K562 (cell line): ENCODE results near the gene HHIPL1. TPM values are rescaled to one million over a fixed set of nuclear protein-coding genes. Genes with fewer than 3 reads are reported as not detected.

Experiments
- ATAC-seq: fragments of 200-7000 bp; cut with Tn5 transposase; 3 replicates; pipeline ENCODE4 v1.9.1; 2020; ENCODE audit warnings: moderate library complexity
- BruUV-seq: library from RNA; stranded (reverse); fragments of 400-500 nt; replicated peaks from 2 replicates; lab custom pipeline; 2021; lab: Mats Ljungman, UMichigan
- CTCF ChIA-PET: fragments of 300-600 bp; formaldehyde crosslinking; extraction: SDS; loops from one replicate; lab custom pipeline; 2021; ENCODE audit warnings: low intra/inter-chr PET ratio; lab: Yijun Ruan, JAX
- POLR2A ChIA-PET: fragments of 300-600, 350-650 bp; sonication (Branson Sonifier 250); formaldehyde crosslinking; extraction: SDS; loops from one replicate; lab custom pipeline; 2021; ENCODE audit warnings: antibody characterized with exemption, inconsistent platforms; lab: Yijun Ruan, JAX
- DNase-seq, 4 experiments: peaks; one replicate each; pipeline versions ENCODE4 v3.0.0 to v3.0.0-alpha.2; 2011 to 2018; ENCODE audit warnings: low spot score in 3 of 4, mixed read lengths in 3 of 4; ENCODE audit errors: extremely low read depth in 1 of 4
- FAIRE-seq: peaks from 2 replicates; lab custom pipeline; 2011; peaks lifted over from hg19 to GRCh38; lab: Jason Lieb, UNC
- H2AFZ ChIP-seq: 2 replicates; pipeline ENCODE4 v1.6.0; 2011; ENCODE audit warnings: low read depth, low read length, control low read depth, inconsistent platforms
- H3K27ac ChIP-seq: fragments of 200-600 bp; 3 replicates; pipeline ENCODE4 v1.8.0; 2011; ENCODE audit warnings: low read depth, mild to moderate bottlenecking, control low read depth, inconsistent platforms, low read length, moderate library complexity, mixed read lengths; ENCODE audit errors: extremely low read depth
- H3K27me3 ChIP-seq, 2 experiments: fragments of 300-600 bp in 1 of 2; 2 replicates in 1 of 2; 3 replicates in 1 of 2; pipeline versions ENCODE4 v1.6.0 to v1.8.0; 2011; ENCODE audit warnings: inconsistent platforms in 2 of 2, low read length in 2 of 2, mild to moderate bottlenecking in 1 of 2, mixed read lengths in 1 of 2, moderate library complexity in 1 of 2; ENCODE audit not compliant: control insufficient read depth in 2 of 2, insufficient read depth in 2 of 2
- H3K36me3 ChIP-seq: fragments of 300-600 bp; 3 replicates; pipeline ENCODE4 v1.8.0; 2011; ENCODE audit warnings: mild to moderate bottlenecking, low read length, inconsistent platforms; ENCODE audit not compliant: control insufficient read depth, insufficient read depth
- H3K4me1 ChIP-seq, 2 experiments: fragments of 200-600 bp in 1 of 2; replicated peaks in 1 of 2; 2 replicates in 1 of 2; 3 replicates in 1 of 2; pipeline versions ENCODE4 v1.5.1 to v1.8.0; 2011; ENCODE audit warnings: inconsistent platforms in 2 of 2, low read length in 2 of 2, mild to moderate bottlenecking in 1 of 2, mixed read lengths in 1 of 2, moderate library complexity in 1 of 2; ENCODE audit not compliant: control insufficient read depth in 2 of 2, insufficient read depth in 2 of 2
- H3K4me2 ChIP-seq: 2 replicates; pipeline ENCODE4 v1.6.1; 2011; ENCODE audit warnings: low read length, control low read depth, inconsistent platforms, mixed read lengths; ENCODE audit not compliant: insufficient read depth
- H3K4me3 ChIP-seq: fragments of 200-600 bp; sonication (generic), shearing (Covaris generic); 2 replicates; pipeline ENCODE4 v1.5.1; 2016; ENCODE audit warnings: control low read depth, inconsistent platforms
- H3K79me2 ChIP-seq: fragments of 200-600 bp; 3 replicates; pipeline ENCODE4 v1.8.0; 2011; ENCODE audit warnings: low read length, inconsistent platforms; ENCODE audit not compliant: control insufficient read depth, insufficient read depth
- H3K9ac ChIP-seq, 2 experiments: 2 replicates each; pipeline versions ENCODE4 v1.6.0 to v1.6.1; 2011; ENCODE audit warnings: low read depth in 2 of 2, low read length in 2 of 2, control low read depth in 1 of 2, inconsistent platforms in 1 of 2, mild to moderate bottlenecking in 1 of 2, mixed read lengths in 1 of 2; ENCODE audit not compliant: insufficient read depth in 1 of 2
- H3K9me1 ChIP-seq: one replicate; pipeline ENCODE4 v1.6.0; 2011; ENCODE audit warnings: inconsistent platforms, mild to moderate bottlenecking, low read length, moderate library complexity; ENCODE audit not compliant: control insufficient read depth, insufficient read depth
- H3K9me3 ChIP-seq: replicated peaks from 2 replicates; pipeline ENCODE4 v1.5.1; 2011; ENCODE audit warnings: low read depth, low read length, inconsistent platforms; ENCODE audit not compliant: control insufficient read depth, insufficient read depth
- H4K20me1 ChIP-seq: replicated peaks from 2 replicates; pipeline ENCODE4 v1.6.1; 2011; ENCODE audit warnings: low read length, inconsistent platforms, mixed read lengths; ENCODE audit not compliant: control insufficient read depth, insufficient read depth
- E2F1 ChIP-seq: sonication (generic); formaldehyde crosslinking; IDR thresholded peaks from 2 replicates; pipeline ENCODE4 v1.8.1; 2023; ENCODE audit warnings: mild to moderate bottlenecking, missing genetic modification reagents, moderate library complexity
- E2F3 ChIP-seq: fragments of 250-450 bp; sonication (Bioruptor Pico); IDR thresholded peaks from 2 replicates; pipeline ENCODE4 v1.4.0; 2020; ENCODE audit warnings: mild to moderate bottlenecking
- HNRNPL ChIP-seq: fragments of 200-400 bp; formaldehyde crosslinking; IDR thresholded peaks from 2 replicates; pipeline ENCODE4 v1.6.1; 2017; ENCODE audit warnings: low read depth, mild to moderate bottlenecking, low read length
- NBN ChIP-seq: fragments of 450-650 bp; IDR thresholded peaks from 2 replicates; pipeline ENCODE4 v1.6.1; 2016; ENCODE audit warnings: low read depth, mild to moderate bottlenecking
- NFIX ChIP-seq: fragments of 250-450 bp; sonication (Bioruptor Pico); IDR thresholded peaks from 2 replicates; pipeline ENCODE4 v1.4.0; 2020; ENCODE audit warnings: low read depth, mild to moderate bottlenecking, moderate library complexity
- WGBS: fragments of 100-300 bp; shearing (Covaris generic); methylation state at CpG from one replicate; pipeline ENCODE4 v1.1.6; 2016; ENCODE audit warnings: low coverage, mixed read lengths; ENCODE audit not compliant: insufficient coverage; ENCODE audit errors: missing lambda C conversion rate; 5-methylcytosine and 5-hydroxymethylcytosine counted together
- in situ Hi-C: fragments of 300-500 bp; cut with MboI; formaldehyde crosslinking; loops from 4 replicates; pipeline ENCODE4 v1.15.0; 2018; ENCODE audit warnings: inconsistent platforms, mixed read lengths
- intact Hi-C: fragments of 100-400 bp; cut with micrococcal nuclease; formaldehyde crosslinking; loops from 2 replicates; pipeline ENCODE4 v1.14.2; 2022
- polyA plus RNA-seq, 8 experiments: library from polyadenylated mRNA; depleted of rRNA in 4 of 8; stranded (reverse) in 5 of 8; unstranded in 3 of 8; fragments of >200 nt; fragmentation: Nextera tagmentation in 2 of 8; fragmentation: Illumina TruSeq in 1 of 8; extraction: Ambion mirVana in 2 of 8; extraction: Trizol in 1 of 8; gene quantifications; 2 replicates each; pipeline versions ENCODE4 v1.2.1 to v1.2.3, GENCODE V29; 2011 to 2014; ENCODE audit warnings: inconsistent platforms in 1 of 8, missing spikeins in 1 of 8
- total RNA-seq, 7 experiments: library from RNA; depleted of rRNA in 6 of 7; stranded (reverse); fragments of >200 nt in 6 of 7; fragmentation: Illumina TruSeq in 2 of 7; extraction: Trizol in 2 of 7; gene quantifications; 2 replicates each; pipeline versions ENCODE4 v1.2.1 to v1.2.3, GENCODE V29; 2011 to 2021; ENCODE audit warnings: low replicate concordance in 1 of 7
- TF ChIP-seq, protein P1 (sequence below): fragments of 450-650 bp; formaldehyde crosslinking; IDR thresholded peaks from 2 replicates; pipeline ENCODE4 v1.4.0; 2020; ENCODE audit warnings: mild to moderate bottlenecking, moderate library complexity

The HHIPL1 gene
- total and polyA plus RNA-seq, 9 of the 15 experiments (the other 6 are each of a cell fraction or from before 2014, with no cell fraction given): not detected

DNA sequence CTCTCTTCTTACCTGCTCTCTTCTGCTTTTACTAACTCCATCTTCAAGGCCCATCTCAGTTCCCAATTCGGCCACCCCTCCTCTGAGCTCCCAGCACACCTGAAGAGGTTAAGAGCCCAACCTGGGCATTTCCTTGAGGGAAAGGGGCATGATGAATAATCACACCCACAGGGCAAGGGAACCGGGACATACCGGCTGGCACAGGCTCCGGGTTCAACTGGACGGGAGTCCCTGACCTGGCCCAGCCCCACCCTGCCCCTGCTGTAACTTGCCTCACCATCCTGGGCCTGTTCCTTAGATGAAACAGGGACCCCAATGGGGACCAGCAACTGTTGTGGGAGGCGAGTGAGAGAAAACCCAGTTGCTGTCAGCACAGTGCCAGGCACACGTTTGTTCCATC, 49.4 kb upstream of the HHIPL1 start:
- Histone ChIP-seq H2AFZ (no peak overlapping the region), H3K79me2 (peaks cover 16% of the 10 kb centered on the region; the same call in 2 of the 3 replicates), H3K4me1 (peaks cover 0 to 21% of the 10 kb centered on the region in 2 experiments; a peak in 4 of 5 replicates), H3K27ac (no peak overlapping the region), H3K9me1 (peaks cover 2% of the 10 kb centered on the region), H3K9me3 (no peaks in the 10 kb centered on the region), H3K27me3 (no peaks in the 10 kb centered on the region), H3K9ac (no peak overlapping the region)
- 84% methylated on average over 5 of the region's 7 CpGs for WGBS
- BruUV-seq: no TSS peak
- intact Hi-C loops: no loop called here
- POLR2A ChIA-PET: no interaction called here
- CTCF ChIA-PET: no interaction called here
- in situ Hi-C loops: no loop called here
- TF ChIP-seq HNRNPL (no peak), E2F1 (CRISPR knock-in tag) (no peak), NFIX (CRISPR knock-in tag) (no peak)
- TF ChIP-seq, all 486 proteins: peak for 0
- no peak overlapping the region for H3K4me3 ChIP-seq
- no peak for DNase-seq
- peaks cover 50% of the 10 kb centered on the region for H4K20me1 ChIP-seq
- H3K4me2 ChIP-seq: no peak overlapping the region
- no peaks in the 10 kb centered on the region; the same call in 2 of the 3 replicates for H3K36me3 ChIP-seq
- no peak for FAIRE-seq
- ATAC-seq: no peak

GRCh38 chr14:99596071-99596627, 48.8 kb upstream of the HHIPL1 start:
- peaks cover 2 to 16% of the 10 kb centered on the region in 2 experiments; a peak in 4 of 5 replicates for H3K4me1 ChIP-seq
- H3K4me3 ChIP-seq: no peak overlapping the region
- peaks cover 22% of the 10 kb centered on the region for H3K79me2 ChIP-seq
- POLR2A ChIA-PET: interaction anchor here (1.3 kb wide), 1 partner anchor 121 kb away, joined by 3 read pairs; no protein-coding TSS in a partner anchor
- H3K9me1 ChIP-seq: peaks cover 2% of the 10 kb centered on the region
- no peaks in the 10 kb centered on the region for H3K27me3 ChIP-seq
- CTCF ChIA-PET: no interaction called here
- intact Hi-C loops (no loop called here), in situ Hi-C loops (no loop called here)
- DNase-seq (no peak), FAIRE-seq (no peak), ATAC-seq (no peak)
- TF ChIP-seq NBN: no peak
- TF ChIP-seq, protein P1, sequence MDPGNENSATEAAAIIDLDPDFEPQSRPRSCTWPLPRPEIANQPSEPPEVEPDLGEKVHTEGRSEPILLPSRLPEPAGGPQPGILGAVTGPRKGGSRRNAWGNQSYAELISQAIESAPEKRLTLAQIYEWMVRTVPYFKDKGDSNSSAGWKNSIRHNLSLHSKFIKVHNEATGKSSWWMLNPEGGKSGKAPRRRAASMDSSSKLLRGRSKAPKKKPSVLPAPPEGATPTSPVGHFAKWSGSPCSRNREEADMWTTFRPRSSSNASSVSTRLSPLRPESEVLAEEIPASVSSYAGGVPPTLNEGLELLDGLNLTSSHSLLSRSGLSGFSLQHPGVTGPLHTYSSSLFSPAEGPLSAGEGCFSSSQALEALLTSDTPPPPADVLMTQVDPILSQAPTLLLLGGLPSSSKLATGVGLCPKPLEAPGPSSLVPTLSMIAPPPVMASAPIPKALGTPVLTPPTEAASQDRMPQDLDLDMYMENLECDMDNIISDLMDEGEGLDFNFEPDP (CRISPR knock-in tag): no peak
- TF ChIP-seq E2F3 (CRISPR knock-in tag): no peak
- no peak overlapping the region for H3K27ac ChIP-seq
- H3K4me2 ChIP-seq: no peak overlapping the region
- H2AFZ ChIP-seq: no peak overlapping the region
- no TSS peak for BruUV-seq
- H3K9ac ChIP-seq: no peak overlapping the region
- WGBS: 87% methylated on average over 7 of the region's 10 CpGs
- no peaks in the 10 kb centered on the region for H3K9me3 ChIP-seq
- H4K20me1 ChIP-seq: peaks cover 53% of the 10 kb centered on the region
- no peaks in the 10 kb centered on the region; the same call in 2 of the 3 replicates for H3K36me3 ChIP-seq
